Measurements from ENCODE around the gene FNDC8. TPM values are rescaled to one million over a fixed set of nuclear protein-coding genes. Genes with fewer than 3 reads are reported as not detected.

Gene FNDC8
- total and polyA plus RNA-seq, 9 of the 15 experiments (the other 6 are each of a cell fraction or from before 2014, with no cell fraction given): 0.04 TPM; not detected in 8

- no peak for TF ChIP-seq ZNF277 (CRISPR knock-in tag; IDR thresholded peaks at IDR 0.05; ENCODE audit: borderline replicate concordance)
- peak; percentile 39 for TF ChIP-seq RFX1 (IDR thresholded peaks at IDR 0.05)
- 0 out of 2 replicates have a peak, but pooled peaks have one; percentile 49 for TF ChIP-seq ELF2 (CRISPR knock-in tag; IDR thresholded peaks at IDR 0.05)
- TF ChIP-seq ZEB2 (IDR thresholded peaks at IDR 0.05): 0 out of 2 replicates have a peak, but pooled peaks have one; percentile 13
- TF ChIP-seq THAP7 (CRISPR knock-in tag; IDR thresholded peaks at IDR 0.05): 0 out of 2 replicates have a peak, but pooled peaks have one; percentile 37
- peak; percentile 32; the same call in 1 of the 2 replicates for TF ChIP-seq MAX (CRISPR knock-in tag; IDR thresholded peaks at IDR 0.05)
- no peak for TF ChIP-seq GTF2F1 (IDR thresholded peaks at IDR 0.05; ENCODE audit: low read depth, low read length)
- TF ChIP-seq PHF20 (IDR thresholded peaks at IDR 0.05; ENCODE audit: partially characterized antibody): no peak
- TF ChIP-seq ZFP91 (CRISPR knock-in tag; IDR thresholded peaks at IDR 0.05): no peak
- no peak for TF ChIP-seq KLF16 (IDR thresholded peaks at IDR 0.05)
- TF ChIP-seq ZBTB40 (IDR thresholded peaks at IDR 0.05): 0 out of 2 replicates have a peak, but pooled peaks have one; percentile 9
- no peak for TF ChIP-seq ZBTB40 (CRISPR knock-in tag; IDR thresholded peaks at IDR 0.05)
- peak; percentile 79 for TF ChIP-seq C11orf30 (IDR thresholded peaks at IDR 0.05; ENCODE audit: low read depth)
- TF ChIP-seq POLR2B (IDR thresholded peaks at IDR 0.05; ENCODE audit: low read depth, partially characterized antibody): peak; percentile 37
Observed at GRCh38 chr17:35089586-35090296, 31.7 kb upstream of the FNDC8 start (continued).
